Stomach smooth muscle (tissue), 2 donors: ENCODE data around the gene EVI2A.
"Not testable (repeated sequence)": the region's sequence is repeated elsewhere in the genome, so short reads cannot be mapped to it uniquely, and the experiment has no call there.

Source experiments
- H3K27ac ChIP-seq: one replicate; pipeline ENCODE4 v1.7.0; 2013; ENCODE audit warnings: mild to moderate bottlenecking, low read length, inconsistent platforms
- H3K27me3 ChIP-seq, 2 donors: one replicate each; pipeline ENCODE4 v1.7.0; 2013; ENCODE audit warnings: low read length in 2 of 2; ENCODE audit not compliant: insufficient read depth in 2 of 2, control insufficient read depth in 1 of 2
- H3K36me3 ChIP-seq, 2 donors: one replicate each; pipeline ENCODE4 v1.7.0; 2013; ENCODE audit warnings: low read length in 2 of 2; ENCODE audit not compliant: control insufficient read depth in 2 of 2, insufficient read depth in 2 of 2
- H3K4me1 ChIP-seq: one replicate; pipeline ENCODE4 v1.7.0; 2013; ENCODE audit warnings: low read length; ENCODE audit not compliant: control insufficient read depth, insufficient read depth
- H3K4me3 ChIP-seq, 2 donors: one replicate each; pipeline ENCODE4 v1.7.0; 2013; ENCODE audit warnings: low read length in 2 of 2
- H3K9ac ChIP-seq, 2 donors: one replicate each; pipeline ENCODE4 v1.7.0; 2013; ENCODE audit warnings: low read length in 2 of 2, mild to moderate bottlenecking in 1 of 2
- H3K9me3 ChIP-seq, 2 donors: one replicate each; pipeline ENCODE4 v1.7.0; 2013; ENCODE audit warnings: low read length in 2 of 2; ENCODE audit not compliant: control insufficient read depth in 2 of 2
- donor health status: healthy.
- donor health status: Pancreatic carcinoma.

EVI2A gene

GRCh38 chr17:31296142-31296541 lies 25.3 kb downstream of the EVI2A start:
- Histone ChIP-seq H3K9me3 (no peaks in the 10 kb centered on the region), H3K4me3 (no peak overlapping the region), H3K9ac (no peak overlapping the region), H3K27me3 (no peaks in the 10 kb centered on the region), H3K27ac (no peak overlapping the region), H3K4me1 (no peaks in the 10 kb centered on the region), H3K36me3 (no peaks in the 10 kb centered on the region)

- Histone ChIP-seq H3K27ac (no peak overlapping the region), H3K4me1 (no peaks in the 10 kb centered on the region), H3K9ac (no peak overlapping the region), H3K9me3 (no peaks in the 10 kb centered on the region), H3K27me3 (no peaks in the 10 kb centered on the region), H3K4me3 (no peak overlapping the region), H3K36me3 (no peaks in the 10 kb centered on the region)
Measured at GRCh38 chr17:31295489-31295871, 25.9 kb downstream of the EVI2A start.

GRCh38 chr17:31294820-31295488 lies 26.5 kb downstream of the EVI2A start:
- no peaks in the 10 kb centered on the region for H3K9me3 ChIP-seq
- H3K4me3 ChIP-seq, result no peak overlapping the region
- H3K4me1 ChIP-seq, result no peaks in the 10 kb centered on the region
- no peaks in the 10 kb centered on the region for H3K27me3 ChIP-seq
- H3K27ac ChIP-seq, result no peak overlapping the region
- H3K9ac ChIP-seq, result no peak overlapping the region
- H3K36me3 ChIP-seq, result no peaks in the 10 kb centered on the region

- no peak overlapping the region for H3K9ac ChIP-seq
- no peak overlapping the region for H3K4me3 ChIP-seq
- H3K27me3 ChIP-seq, result no peaks in the 10 kb centered on the region
- no peak overlapping the region for H3K27ac ChIP-seq
- no peaks in the 10 kb centered on the region for H3K4me1 ChIP-seq
- no peaks in the 10 kb centered on the region for H3K36me3 ChIP-seq
- no peaks in the 10 kb centered on the region for H3K9me3 ChIP-seq
Measured at GRCh38 chr17:31294231-31294630, 27.2 kb downstream of the EVI2A start.

GRCh38 chr17:31293581-31293980 lies 27.8 kb downstream of the EVI2A start:
- Histone ChIP-seq H3K27me3 (no peaks in the 10 kb centered on the region), H3K4me1 (no peaks in the 10 kb centered on the region), H3K9me3 (no peaks in the 10 kb centered on the region), H3K9ac (no peak overlapping the region), H3K4me3 (no peak overlapping the region), H3K27ac (no peak overlapping the region), H3K36me3 (no peaks in the 10 kb centered on the region)

- H3K4me3 ChIP-seq, result no peak overlapping the region
- H3K27ac ChIP-seq, result no peak overlapping the region
- no peaks in the 10 kb centered on the region for H3K27me3 ChIP-seq
- H3K9me3 ChIP-seq, result no peaks in the 10 kb centered on the region
- no peaks in the 10 kb centered on the region for H3K4me1 ChIP-seq
- H3K9ac ChIP-seq, result no peak overlapping the region
- H3K36me3 ChIP-seq, result no peaks in the 10 kb centered on the region
Measured at GRCh38 chr17:31291820-31292219, 29.6 kb downstream of the EVI2A start.

- Histone ChIP-seq H3K27ac (no peak overlapping the region), H3K4me1 (no peaks in the 10 kb centered on the region), H3K9me3 (no peaks in the 10 kb centered on the region), H3K9ac (no peak overlapping the region), H3K36me3 (no peaks in the 10 kb centered on the region), H3K4me3 (no peak overlapping the region), H3K27me3 (no peaks in the 10 kb centered on the region)
Measured at GRCh38 chr17:31289790-31290189, 31.6 kb downstream of the EVI2A start.

GRCh38 chr17:31287932-31288331 lies 33.5 kb downstream of the EVI2A start:
- H3K4me3 ChIP-seq, H3K36me3 ChIP-seq, H3K9me3 ChIP-seq, H3K27ac ChIP-seq, H3K4me1 ChIP-seq, H3K9ac ChIP-seq, H3K27me3 ChIP-seq: not testable (repeated sequence)

GRCh38 chr17:31286587-31286986 lies 34.8 kb downstream of the EVI2A start:
- no peaks in the 10 kb centered on the region for H3K36me3 ChIP-seq
- H3K9ac ChIP-seq, result no peak overlapping the region
- H3K9me3 ChIP-seq, result no peaks in the 10 kb centered on the region
- no peaks in the 10 kb centered on the region for H3K4me1 ChIP-seq
- H3K27me3 ChIP-seq, result no peaks in the 10 kb centered on the region
- H3K27ac ChIP-seq, result no peak overlapping the region
- no peak overlapping the region for H3K4me3 ChIP-seq

GRCh38 chr17:31283841-31284240 lies 37.6 kb downstream of the EVI2A start:
- H3K4me1 ChIP-seq, result no peaks in the 10 kb centered on the region
- H3K9ac ChIP-seq, result no peak overlapping the region
- H3K27ac ChIP-seq, result no peak overlapping the region
- no peaks in the 10 kb centered on the region for H3K27me3 ChIP-seq
- H3K36me3 ChIP-seq, result peaks cover 0 to 3% of the 10 kb centered on the region in 2 donors
- no peaks in the 10 kb centered on the region for H3K9me3 ChIP-seq
- H3K4me3 ChIP-seq, result no peak overlapping the region

GRCh38 chr17:31281061-31281460 lies 40.4 kb downstream of the EVI2A start:
- H3K27me3 ChIP-seq, result no peaks in the 10 kb centered on the region
- no peak overlapping the region for H3K27ac ChIP-seq
- H3K9ac ChIP-seq, result no peak overlapping the region
- no peaks in the 10 kb centered on the region for H3K9me3 ChIP-seq
- no peak overlapping the region for H3K4me3 ChIP-seq
- H3K4me1 ChIP-seq, result no peaks in the 10 kb centered on the region
- peaks cover 10% of the 10 kb centered on the region in 2 donors for H3K36me3 ChIP-seq
